KBM-7 (cell line): Measurements from ENCODE around the gene SMOC2.
"Not testable (repeated sequence)": the region's sequence is repeated elsewhere in the genome, so short reads cannot be mapped to it uniquely, and the experiment has no call there.

Experiments
- DNase-seq: peaks from one replicate; pipeline ENCODE4 v3.0.0-alpha.2; 2015
- in situ Hi-C: fragments of 300-500 bp; cut with MboI; formaldehyde crosslinking; loops from 2 replicates; pipeline ENCODE4 v1.14.3; 2020; ENCODE audit warnings: low sequenced_read_pairs, low pct_unique_long_range_greater_than_20kb, mixed read lengths

SMOC2 gene

DNA sequence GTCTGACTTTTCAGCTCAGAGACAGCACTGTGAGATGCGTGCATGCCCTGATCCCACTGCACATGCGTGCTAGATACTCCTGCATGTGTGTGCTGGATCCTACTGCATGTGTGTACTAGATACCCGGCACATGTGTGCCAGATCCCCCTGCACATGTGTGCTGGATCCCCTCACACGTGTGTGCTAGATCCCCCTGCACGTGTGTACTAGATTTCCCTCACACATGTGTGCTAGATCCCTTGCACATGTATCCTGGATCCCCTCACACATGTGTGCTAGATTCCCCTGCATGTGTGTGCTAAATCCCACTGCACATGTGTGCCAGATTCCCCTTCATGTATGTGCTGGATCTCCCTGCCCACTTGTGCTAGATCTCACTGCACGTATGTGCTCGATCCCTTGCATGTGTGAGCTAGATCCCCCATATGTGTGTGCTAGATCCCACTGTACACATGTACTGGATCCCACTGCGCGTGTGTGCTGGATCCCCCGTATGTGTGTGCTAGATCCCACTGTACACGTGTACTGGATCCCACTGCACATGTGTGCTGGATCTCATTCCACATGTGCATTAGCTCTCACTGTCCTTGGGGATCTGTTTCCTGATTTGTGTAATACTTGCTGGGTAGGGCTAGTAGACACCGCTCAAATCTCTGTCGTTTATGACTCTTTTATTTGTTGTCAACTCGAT lies 214.6 kb downstream of the SMOC2 start:
- no peak for DNase-seq
- in situ Hi-C loops = no loop called here

DNA sequence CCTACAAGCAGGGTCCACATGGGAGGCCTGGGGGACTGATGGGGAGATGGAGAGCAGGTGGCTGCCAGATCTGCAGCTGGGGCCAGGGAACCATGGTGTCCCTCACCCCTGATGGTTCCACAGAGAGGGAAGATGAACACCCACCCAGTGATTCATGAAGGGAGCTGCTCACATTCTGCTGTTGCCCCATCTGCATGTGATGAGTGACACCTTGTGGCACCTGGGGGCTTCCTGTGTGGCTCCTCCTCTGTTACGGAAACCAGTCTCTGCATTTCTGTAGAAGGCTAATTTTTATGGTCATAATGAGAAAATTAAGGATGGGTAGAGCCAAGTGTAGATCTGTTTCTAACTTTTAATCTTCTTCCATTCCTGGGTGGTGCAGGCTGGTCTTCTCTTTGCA lies 217.1 kb downstream of the SMOC2 start:
- no peak for DNase-seq
- in situ Hi-C loops = no loop called here

DNA sequence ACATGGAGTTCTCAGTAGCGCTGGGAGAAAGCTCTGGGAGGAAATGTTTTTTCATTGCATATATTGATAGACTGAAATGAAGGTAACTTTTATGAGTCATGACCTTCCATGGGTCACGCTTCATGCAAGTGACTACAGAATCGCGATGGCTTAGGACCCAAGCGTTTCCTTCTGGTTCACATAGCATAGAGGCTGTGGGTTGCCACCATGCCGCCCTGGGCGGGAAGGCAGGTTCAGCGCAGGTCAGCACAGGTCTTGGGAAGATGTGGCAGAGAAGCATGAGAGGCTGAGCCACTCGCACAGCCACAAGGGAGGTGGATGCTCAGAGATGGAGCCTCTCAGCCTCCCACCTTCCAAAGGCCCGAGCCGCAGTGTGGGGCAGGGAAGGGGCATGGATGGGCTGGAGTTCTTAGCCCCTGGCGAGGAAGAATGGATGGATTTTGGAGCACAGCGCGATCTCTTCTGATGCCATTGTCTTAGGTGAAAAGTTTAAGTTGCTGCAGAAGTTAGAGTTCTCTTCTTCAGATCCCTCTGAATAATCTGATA lies 219.5 kb downstream of the SMOC2 start:
- in situ Hi-C loops = no loop called here
- no peak for DNase-seq

DNA sequence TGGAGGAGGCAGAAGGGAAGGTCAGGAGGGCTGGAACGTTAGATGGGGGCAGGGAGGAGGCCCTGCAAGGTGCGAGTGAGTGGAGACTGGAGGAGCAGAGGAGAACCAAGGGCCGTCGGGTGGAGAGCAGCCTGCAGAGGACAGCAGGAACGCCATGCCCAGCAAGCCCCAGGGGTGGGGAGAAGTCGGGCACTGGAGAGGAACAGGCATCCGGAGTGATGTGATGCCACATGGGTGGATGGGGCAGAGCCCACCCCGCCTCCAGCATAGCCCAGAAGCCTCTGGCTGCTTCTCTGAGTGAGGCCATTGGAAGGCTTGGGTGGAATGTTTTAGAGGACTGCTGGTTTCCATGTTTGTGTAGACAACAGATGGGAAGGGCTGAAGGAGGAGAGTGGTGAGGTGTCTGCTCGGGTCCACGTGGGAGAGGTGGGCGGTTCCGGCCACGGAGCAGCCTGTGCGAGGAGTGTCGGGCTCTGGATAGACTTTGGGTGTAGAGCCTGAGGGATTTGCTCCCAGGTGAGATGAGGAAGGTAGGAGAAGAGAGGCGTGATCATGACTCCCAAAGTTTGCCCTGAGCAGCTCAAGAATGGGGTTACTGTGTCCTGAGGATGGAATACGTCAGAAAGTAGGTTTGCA lies 221.4 kb downstream of the SMOC2 start:
- no peak for DNase-seq
- in situ Hi-C loops = no loop called here

DNA sequence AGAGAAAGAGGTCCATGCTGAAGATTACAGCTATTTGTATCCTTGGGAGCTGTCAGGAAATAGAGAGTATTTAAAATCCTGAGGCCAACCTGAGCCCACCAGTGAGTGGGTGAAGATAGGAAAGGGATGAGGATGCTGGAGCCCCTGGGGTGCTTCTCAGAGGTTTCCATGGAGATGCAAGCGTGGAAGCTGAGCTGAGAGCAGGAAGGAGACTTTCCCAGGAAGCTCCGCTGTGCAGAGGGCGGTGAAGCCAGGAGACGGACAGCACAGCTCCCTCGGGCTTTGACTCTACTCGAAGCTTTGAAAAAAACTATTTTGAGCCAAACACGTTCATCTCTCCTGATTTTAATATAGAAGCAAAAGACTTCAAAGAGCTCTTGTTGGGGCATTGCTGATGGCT lies 222.1 kb downstream of the SMOC2 start:
- in situ Hi-C loops = no loop called here
- no peak for DNase-seq

DNA sequence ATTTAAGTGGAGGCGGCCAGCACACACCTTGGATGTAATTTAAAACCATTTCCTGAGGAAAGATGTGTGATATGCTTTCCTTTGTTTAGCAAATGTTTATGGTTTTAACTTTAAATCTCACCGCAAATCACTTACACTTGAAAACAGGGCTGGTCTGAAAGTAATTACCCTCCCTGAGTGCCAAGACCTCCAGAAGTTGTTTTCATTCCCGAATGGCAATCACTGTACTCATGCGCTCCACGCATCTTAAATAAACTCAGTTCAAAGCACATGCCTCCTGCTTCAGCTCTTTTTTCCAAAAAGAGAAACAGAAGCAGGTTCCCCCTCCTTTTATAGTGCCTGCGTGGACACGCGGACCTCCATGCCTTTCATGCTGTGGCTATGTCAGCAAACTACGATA lies 224.0 kb downstream of the SMOC2 start:
- in situ Hi-C loops = no loop called here
- DNase-seq = no peak

DNA sequence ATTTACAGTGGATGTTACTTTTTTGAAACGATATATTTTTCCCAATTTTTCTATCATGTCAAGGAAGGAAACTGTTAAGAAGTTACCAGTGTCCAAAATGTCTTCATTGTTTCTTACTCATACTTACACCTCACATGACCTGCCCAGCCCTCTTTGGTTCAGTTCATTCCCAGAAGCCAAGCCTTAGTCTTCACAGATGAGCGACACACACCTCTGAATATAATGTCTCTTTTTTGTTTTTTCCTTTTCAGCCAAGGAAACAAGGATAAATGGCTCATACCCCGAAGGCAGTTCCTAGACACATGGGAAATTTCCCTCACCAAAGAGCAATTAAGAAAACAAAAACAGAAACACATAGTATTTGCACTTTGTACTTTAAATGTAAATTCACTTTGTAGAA lies 225.2 kb downstream of the SMOC2 start:
- in situ Hi-C loops = no loop called here
- DNase-seq = no peak

DNA sequence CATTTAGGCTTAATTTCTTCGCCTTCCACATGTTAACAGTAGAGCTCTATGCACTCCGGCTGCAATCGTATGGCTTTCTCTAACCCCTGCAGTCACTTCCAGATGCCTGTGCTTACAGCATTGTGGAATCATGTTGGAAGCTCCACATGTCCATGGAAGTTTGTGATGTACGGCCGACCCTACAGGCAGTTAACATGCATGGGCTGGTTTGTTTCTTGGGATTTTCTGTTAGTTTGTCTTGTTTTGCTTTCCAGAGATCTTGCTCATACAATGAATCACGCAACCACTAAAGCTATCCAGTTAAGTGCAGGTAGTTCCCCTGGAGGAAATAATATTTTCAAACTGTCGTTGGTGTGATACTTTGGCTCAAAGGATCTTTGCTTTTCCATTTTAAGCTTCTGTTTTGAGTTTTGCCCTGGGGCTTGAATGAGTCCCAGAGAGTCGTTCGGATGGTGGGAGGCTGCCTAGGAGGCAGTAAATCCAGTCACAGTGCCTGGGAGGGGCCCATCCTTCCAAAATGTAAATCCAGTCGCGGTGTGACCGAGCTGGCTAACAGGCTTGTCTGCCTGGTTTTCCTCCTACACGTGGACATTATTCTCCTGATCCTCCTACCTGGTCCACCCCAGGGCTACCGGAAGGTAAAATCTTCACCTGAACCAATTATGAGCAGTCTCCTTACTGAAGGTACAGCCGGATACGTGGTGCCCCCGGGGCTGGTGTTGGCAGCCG lies 225.9 kb downstream of the SMOC2 start:
- in situ Hi-C loops = no loop called here
- no peak for DNase-seq

DNA sequence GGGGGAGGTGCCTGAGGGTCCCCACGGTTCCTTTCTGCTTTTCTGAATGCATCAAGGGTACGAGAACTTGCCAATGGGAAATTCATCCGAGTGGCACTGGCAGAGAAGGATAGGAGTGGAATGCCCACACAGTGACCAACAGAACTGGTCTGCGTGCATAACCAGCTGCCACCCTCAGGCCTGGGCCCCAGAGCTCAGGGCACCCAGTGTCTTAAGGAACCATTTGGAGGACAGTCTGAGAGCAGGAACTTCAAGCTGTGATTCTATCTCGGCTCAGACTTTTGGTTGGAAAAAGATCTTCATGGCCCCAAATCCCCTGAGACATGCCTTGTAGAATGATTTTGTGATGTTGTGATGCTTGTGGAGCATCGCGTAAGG lies 226.4 kb downstream of the SMOC2 start:
- in situ Hi-C loops = no loop called here

DNA sequence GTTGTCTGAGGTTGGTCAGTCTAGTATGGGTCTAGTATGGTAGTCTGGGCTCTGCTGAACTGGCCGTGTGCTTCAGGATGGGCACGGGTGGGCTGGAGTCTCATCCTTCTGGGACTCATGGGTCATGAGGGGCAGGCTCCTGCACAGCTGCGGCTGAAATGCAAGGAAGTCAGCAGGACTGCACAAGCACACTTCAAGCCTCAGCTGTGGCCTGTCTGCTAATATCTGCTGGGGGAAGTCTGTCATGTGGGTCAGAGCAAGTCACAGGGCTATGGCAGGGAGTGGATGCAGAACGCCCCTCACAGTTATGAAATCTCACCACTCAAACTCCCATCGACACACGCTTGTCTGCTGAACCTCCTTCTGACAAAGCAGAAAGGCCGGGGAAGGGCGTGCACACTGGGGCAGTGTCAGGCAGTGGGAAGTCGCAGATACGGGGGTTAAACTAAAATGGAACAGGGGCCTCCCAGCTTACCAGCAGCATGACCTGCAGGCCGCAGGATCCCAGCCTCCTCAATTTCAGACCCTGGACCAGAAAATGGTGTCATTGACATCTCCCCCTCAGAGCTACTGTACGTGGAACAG lies 229.5 kb downstream of the SMOC2 start:
- in situ Hi-C loops = no loop called here
- DNase-seq = no peak

More for the DNA sequence above, 226.4 kb downstream of the SMOC2 start:
- no peak for DNase-seq

DNA sequence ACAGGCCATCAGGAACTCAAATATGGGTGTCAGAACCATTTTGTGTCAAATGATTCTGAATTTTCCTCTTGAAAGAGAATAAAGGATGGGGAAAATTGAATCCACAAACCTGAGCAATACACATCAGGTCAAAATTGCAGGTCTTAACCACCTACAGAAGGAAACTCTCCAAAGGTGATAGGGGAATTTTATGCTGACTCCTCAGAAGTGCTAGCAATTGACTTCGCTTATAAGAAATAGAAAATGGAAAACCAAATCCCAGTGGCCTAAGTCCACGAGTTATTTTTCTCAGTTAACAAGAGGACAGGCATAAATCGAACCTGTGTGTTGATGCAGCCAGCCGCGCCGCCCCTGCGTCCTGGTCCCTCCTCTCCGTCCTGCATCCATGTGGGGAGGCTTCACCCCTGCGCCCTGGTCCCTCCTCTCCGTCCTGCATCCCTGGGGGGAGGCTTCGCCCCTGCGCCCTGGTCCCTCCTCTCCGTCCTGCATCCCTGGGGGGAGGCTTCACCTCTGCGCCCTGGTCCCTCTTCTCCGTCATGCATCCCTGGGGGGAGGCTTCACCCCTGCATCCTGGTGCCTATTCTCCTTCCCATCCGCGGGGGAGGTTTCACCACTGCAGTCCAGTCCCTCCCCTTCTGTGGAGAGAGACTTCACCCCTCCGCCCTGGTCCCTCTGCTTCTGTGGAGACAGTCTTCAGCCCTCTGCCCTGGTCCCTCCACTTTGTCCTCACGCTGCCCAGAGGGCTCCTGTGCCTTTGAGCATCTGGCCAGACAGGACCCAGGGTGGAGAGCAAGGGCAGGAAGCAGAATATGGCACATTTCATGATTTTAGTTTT lies 230.3 kb downstream of the SMOC2 start:
- in situ Hi-C loops = no loop called here
- DNase-seq = no peak

DNA sequence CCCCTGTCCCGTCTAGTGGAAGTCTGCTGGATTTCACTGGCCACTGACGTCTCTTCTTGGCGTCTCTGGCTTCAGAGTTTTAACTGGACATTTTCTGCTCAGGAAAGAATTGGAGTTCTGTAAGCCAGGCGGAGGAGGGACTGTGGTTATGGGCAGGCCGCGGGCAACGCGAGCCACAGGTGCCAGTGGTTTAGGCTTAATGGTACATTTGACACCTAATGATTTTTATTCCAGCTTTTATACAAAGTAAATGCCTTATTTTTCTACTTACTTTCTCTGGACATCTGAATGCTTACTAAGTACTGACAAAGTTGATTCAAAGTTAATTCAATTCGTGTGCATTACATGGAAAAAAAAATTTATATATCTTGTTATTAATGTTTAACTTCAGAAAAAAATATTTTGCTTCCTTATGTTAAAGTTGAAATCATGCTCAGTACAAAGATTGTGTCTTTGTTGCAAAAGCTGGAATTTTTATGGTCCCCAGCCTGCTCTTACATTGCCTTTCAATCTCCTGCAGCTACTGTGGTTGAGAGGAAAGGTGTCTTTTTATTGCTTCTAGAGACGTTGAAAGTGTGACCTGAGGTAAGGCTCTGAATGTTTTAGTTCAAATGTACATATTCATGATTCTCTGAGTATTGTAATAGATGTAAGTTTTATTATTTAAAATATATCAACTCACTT lies 231.0 kb downstream of the SMOC2 start:
- in situ Hi-C loops = no loop called here
- DNase-seq = no peak

DNA sequence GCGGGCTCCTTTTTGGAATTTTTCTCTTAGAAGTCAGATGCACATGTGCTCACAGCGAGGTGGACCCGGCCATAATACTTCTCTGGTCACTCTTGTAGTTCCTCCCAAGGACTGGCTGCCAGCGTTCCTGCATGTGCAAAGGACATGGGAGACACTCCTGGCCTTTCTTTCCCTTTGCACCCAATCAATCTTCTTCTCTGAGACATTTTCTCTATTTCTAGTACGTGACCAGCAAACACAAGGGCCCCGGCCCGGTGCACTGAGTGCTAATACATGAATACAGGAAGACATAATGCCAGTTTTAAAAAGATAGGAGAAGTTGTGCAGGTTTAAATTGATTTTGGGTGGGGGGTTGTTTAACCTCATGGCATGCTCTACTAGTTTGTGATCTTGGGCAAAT lies 233.6 kb downstream of the SMOC2 start:
- in situ Hi-C loops = no loop called here

DNA sequence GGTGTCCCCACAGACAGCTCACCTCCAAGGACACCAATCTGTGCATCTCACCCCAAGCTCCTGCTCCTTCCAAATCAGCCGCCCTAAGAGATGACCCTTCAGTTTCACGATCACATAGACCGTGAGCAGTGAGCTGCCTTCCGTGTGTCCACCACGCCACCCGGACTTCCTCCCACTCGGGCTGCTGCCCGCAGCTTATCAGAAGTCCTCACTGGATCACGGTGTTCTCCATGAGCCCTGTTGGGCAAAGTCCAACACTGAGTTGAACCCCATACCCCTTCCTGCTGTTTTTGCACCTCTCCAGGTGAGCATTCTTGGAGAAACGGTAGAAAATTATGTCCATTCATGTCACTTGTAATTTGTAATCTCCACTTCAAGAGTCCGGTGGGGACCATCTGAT lies 234.4 kb downstream of the SMOC2 start:
- no peak for DNase-seq
- in situ Hi-C loops = no loop called here

More for the DNA sequence above, 233.6 kb downstream of the SMOC2 start:
- DNase-seq = no peak

DNA sequence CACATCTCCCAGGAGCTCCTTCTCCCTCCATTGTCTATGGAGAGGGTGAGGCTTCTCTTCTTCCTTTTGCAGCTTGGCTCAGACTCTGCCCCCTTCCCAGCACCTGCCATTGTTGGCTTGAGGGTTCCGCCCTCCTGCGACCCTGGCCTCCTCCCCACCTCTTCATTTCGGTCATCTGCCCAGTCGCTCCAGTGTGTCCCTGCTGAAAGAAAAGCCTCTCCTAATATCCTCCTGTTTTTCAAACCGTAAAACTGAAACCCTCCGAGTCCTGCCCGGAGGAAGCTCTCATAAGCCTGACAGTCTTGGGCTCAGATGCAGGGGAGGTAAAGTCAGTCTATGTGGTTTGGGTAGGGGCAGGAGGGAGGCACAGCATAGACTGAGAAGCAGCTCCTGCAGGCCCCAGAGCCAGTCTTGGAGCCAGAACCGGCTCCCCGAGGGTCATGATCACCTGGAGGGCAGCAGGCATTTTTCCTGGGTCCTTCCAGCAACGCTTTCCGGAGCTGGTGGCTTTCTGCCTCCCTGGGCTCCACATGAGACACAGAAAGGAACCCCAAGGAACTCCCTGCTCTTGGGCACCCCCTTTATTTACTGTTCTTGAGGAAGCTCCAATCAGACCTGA lies 235.1 kb downstream of the SMOC2 start:
- in situ Hi-C loops = no loop called here
- DNase-seq = no peak

DNA sequence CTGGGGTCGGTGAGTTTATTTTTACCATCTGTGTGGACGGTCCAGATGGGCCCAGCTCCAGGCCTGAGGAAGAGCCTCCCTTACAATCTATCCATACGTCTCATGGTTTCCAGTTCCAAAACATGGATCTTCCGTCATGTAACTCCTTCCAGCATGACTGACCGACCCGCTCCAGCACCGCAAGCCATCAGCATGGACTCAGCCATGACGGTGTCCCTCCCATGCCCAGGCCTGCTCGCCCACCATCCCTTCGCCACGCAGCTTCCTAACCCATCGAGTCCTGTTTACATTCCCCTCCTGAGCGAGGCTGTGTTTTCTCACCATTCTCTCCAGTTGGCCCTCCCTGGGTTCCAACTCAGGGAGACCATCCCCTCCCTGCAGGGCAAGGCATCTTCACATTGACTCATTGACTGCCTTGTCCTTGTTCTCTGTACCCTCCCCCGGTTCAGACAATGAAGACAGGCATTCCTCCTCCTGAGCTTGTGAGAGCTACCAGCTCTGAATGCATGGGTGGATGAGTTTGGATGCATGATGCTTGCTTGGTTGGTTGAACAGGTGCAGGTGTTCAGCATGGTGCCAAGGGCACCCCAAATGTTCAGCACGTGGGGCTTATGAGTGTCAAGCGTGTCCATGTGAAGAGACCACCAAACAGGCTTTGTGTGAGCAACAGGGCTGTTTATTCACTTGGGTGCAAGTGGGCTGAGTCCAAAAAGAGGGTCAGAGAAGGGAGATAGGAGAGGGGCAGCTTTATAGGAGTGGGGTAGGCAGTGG lies 235.8 kb downstream of the SMOC2 start:
- in situ Hi-C loops = no loop called here
- DNase-seq = no peak

DNA sequence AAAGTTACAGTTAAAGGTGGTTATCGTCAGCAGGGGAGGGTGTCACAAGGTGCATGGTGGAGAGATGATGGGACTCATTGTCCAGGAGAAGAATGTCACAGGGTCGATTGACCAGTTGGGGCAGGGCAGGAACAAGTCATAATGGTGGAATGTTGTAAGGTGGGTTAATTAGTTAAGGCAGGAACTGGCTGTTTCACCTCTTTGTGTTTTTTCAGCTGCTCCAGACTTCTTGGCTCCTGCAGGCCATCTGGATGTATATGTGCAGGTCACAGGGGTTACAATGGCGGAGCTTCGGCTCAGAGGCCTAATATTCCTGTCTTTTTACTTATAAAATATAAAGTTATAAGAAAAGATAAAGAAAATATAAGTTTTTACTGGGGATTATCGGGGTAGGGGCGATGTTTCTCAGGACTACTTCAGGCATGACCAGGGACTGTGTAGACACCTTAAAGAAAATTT lies 236.4 kb downstream of the SMOC2 start:
- in situ Hi-C loops, DNase-seq: not testable (repeated sequence)
